ENCODE data around the gene CNNM3. TPM values are rescaled to one million over a fixed set of nuclear protein-coding genes. Genes with fewer than 3 reads are reported as not detected.

The CNNM3 gene
- total and polyA plus RNA-seq, 4 donors: 7.2 to 31.4 (median 14.6) TPM

DNA sequence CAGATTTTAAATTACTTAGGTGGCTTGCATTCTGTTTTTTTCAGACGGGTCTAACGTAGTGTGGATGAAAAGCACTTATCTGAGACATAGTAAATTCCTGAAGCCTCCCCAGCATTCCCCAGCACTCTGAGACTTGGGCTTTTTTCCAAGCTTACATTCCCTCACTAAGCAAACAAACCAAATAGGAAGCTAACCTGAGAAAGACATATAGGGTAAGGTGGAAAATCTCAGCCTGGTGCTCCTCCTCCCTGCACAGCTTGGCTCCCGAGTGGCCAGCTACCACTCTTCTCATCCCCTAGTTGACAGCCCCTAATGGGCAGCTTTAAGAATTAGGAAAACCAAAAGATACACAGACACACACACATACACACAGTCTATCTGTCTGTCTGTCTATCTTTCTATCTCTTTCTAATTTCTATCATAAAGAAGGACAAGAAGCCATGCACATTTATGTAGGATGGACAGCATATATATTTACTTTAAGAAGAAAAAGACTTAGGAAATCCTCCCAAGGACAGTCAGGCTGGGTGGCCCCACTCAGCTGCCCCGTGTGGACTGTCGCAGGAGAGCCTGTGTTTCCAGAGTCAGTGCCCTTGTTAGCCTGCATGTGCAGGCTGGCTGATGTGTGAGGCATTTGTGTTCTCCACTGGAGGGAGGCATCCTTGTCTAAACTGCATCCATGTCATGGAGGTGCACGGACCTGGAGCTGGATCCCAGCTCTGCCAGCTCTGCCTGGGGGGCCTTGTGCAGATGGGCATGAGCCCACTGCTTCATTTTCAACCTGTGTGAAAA, 8.2 kb downstream of the CNNM3 start:
- Histone ChIP-seq H3K9ac (ENCODE audit: insufficient read depth in 1 of 2, low read length in 2 of 2) (no peak overlapping the region), H3K27ac (ENCODE audit: low read depth in 1 of 2, low read length in 1 of 2) (no peak overlapping the region), H3K9me3 (ENCODE audit: control insufficient read depth in 4 of 4, insufficient read depth in 3 of 4, low read length in 3 of 4) (no peaks in the 10 kb centered on the region), H3K27me3 (ENCODE audit: control insufficient read depth in 3 of 3, insufficient read depth in 3 of 3, low read length in 2 of 3) (no peaks in the 10 kb centered on the region), H3K4me1 (ENCODE audit: control insufficient read depth in 5 of 5, insufficient read depth in 5 of 5, low read length in 5 of 5) (peaks cover 0 to 15% (median 10%) of the 10 kb centered on the region in 5 donors), H3K4me3 (no peak overlapping the region), H3K36me3 (ENCODE audit: control insufficient read depth in 4 of 4, insufficient read depth in 4 of 4, low read length in 4 of 4) (peaks cover 0 to 46% (median 27%) of the 10 kb centered on the region in 4 donors)
- ATAC-seq (ENCODE audit: insufficient read depth, low FRiP score): peak; percentile 29
- 66% methylated on average over 6 of the region's 6 CpGs for WGBS, 2 donors
- no peak for TF ChIP-seq CTCF (IDR thresholded peaks at IDR 0.05; ENCODE audit: control extremely low read depth, extremely low read depth)
- DNase-seq: peak in 1 of 3 donors; percentile 49

- no peak overlapping the region for H3K4me3 ChIP-seq
- peaks cover 0 to 8% (median 4%) of the 10 kb centered on the region in 5 donors for H3K4me1 ChIP-seq (ENCODE audit: control insufficient read depth in 5 of 5, insufficient read depth in 5 of 5, low read length in 5 of 5)
- no peak overlapping the region for H3K27ac ChIP-seq (ENCODE audit: low read depth in 1 of 2, low read length in 1 of 2)
- no peak overlapping the region for H3K9ac ChIP-seq (ENCODE audit: insufficient read depth in 1 of 2, low read length in 2 of 2)
- no peak for ATAC-seq (ENCODE audit: insufficient read depth, low FRiP score)
- no peak for DNase-seq
- H3K27me3 ChIP-seq (ENCODE audit: control insufficient read depth in 3 of 3, insufficient read depth in 3 of 3, low read length in 2 of 3): no peaks in the 10 kb centered on the region
- H3K36me3 ChIP-seq (ENCODE audit: control insufficient read depth in 4 of 4, insufficient read depth in 4 of 4, low read length in 4 of 4): peaks cover 0 to 49% (median 31%) of the 10 kb centered on the region in 4 donors
- no peaks in the 10 kb centered on the region for H3K9me3 ChIP-seq (ENCODE audit: control insufficient read depth in 4 of 4, insufficient read depth in 3 of 4, low read length in 3 of 4)
- WGBS, 2 donors: 82 to 92% methylated on average over 14 of the region's 14 CpGs
- TF ChIP-seq CTCF (IDR thresholded peaks at IDR 0.05; ENCODE audit: control extremely low read depth, extremely low read depth): no peak
These were observed 9.0 kb downstream of the CNNM3 start for GRCh38 chr2:96825057-96825456.

DNA sequence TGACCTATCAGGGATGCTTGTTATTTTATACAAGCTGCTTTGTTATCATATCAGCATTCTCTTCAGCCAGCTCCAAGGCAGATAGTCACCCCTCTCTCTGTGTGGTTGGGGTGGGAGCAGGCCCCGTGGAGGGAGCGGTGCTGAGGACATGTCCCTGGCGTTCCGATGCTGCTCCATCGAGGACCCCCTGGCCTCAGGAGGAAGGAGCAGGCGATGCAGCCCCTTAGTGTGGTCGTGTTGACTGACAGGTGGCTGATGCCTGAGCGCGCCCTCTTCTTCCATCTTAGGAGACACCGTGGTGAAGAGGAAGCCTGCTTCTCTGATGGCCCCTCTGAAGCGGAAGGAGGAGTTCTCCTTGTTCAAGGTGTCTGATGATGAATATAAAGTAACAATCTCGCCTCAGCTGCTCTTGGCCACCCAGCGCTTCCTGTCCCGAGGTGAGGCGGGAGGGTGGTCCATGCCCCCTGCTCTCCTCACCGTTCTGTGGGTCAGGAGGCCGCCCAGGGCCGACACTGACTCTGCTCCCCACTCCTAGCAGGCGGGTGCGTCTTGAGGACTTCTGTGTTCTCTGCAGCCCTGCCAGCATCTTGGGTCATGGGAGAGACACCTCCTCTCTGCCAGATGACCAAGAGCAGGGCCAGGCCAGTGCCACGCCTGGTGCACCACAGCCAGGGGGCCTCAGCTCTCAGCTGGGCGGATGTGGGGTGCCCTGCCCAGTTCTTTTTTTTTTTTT, 10.6 kb downstream of the CNNM3 start:
- no peak overlapping the region for H3K9ac ChIP-seq (ENCODE audit: insufficient read depth in 1 of 2, low read length in 2 of 2)
- no peaks in the 10 kb centered on the region for H3K9me3 ChIP-seq (ENCODE audit: control insufficient read depth in 4 of 4, insufficient read depth in 3 of 4, low read length in 3 of 4)
- 90 to 92% methylated on average over 22 of the region's 22 CpGs for WGBS, 2 donors
- ATAC-seq (ENCODE audit: insufficient read depth, low FRiP score) (no peak), DNase-seq (no peak)
- H3K4me1 ChIP-seq (ENCODE audit: control insufficient read depth in 5 of 5, insufficient read depth in 5 of 5, low read length in 5 of 5): peaks cover 0 to 14% (median 5%) of the 10 kb centered on the region in 5 donors
- H3K36me3 ChIP-seq (ENCODE audit: control insufficient read depth in 4 of 4, insufficient read depth in 4 of 4, low read length in 4 of 4): peaks cover 0 to 60% (median 31%) of the 10 kb centered on the region in 4 donors
- no peaks in the 10 kb centered on the region for H3K27me3 ChIP-seq (ENCODE audit: control insufficient read depth in 3 of 3, insufficient read depth in 3 of 3, low read length in 2 of 3)
- no peak overlapping the region for H3K4me3 ChIP-seq
- no peak overlapping the region for H3K27ac ChIP-seq (ENCODE audit: low read depth in 1 of 2, low read length in 1 of 2)
- no peak for TF ChIP-seq CTCF (IDR thresholded peaks at IDR 0.05; ENCODE audit: control extremely low read depth, extremely low read depth)

Measured in lung (tissue), 12 donors.